Breast epithelium (tissue), 4 donors: ENCODE measurements around the gene GJA10. TPM values are rescaled to one million over a fixed set of nuclear protein-coding genes. Genes with fewer than 3 reads are reported as not detected.

Experiments used
- DNase-seq, 2 donors: peaks; one replicate each; pipeline ENCODE4 v3.0.0-alpha.2; 2019; ENCODE audit warnings: low spot score in 2 of 2
- H3K27ac ChIP-seq, 2 donors: fragments of 200-600 bp; sonication (generic) in 1 of 2; one replicate each; pipeline ENCODE4 v1.5.1; 2016 to 2019; ENCODE audit warnings: mild to moderate bottlenecking in 1 of 2
- H3K27me3 ChIP-seq, 2 donors: fragments of 200-600 bp; sonication (generic) in 1 of 2; one replicate each; pipeline versions ENCODE4 v1.5.1 to v1.6.0; 2017 to 2019; ENCODE audit warnings: control low read depth in 1 of 2, mild to moderate bottlenecking in 1 of 2
- H3K36me3 ChIP-seq: fragments of 200-600 bp; one replicate; pipeline ENCODE4 v1.5.1; 2019
- H3K4me1 ChIP-seq, 2 donors: fragments of 200-600 bp; sonication (generic); one replicate each; pipeline ENCODE4 v1.5.1; 2016 to 2019; ENCODE audit warnings: control low read depth in 1 of 2
- H3K4me3 ChIP-seq, 3 donors: fragments of 200-600 bp; sonication (generic); 1 replicate in 2 of 3; 2 replicates in 1 of 3; pipeline ENCODE4 v1.5.1; 2016 to 2019; ENCODE audit warnings: mild to moderate bottlenecking in 3 of 3, moderate library complexity in 2 of 3
- H3K9me3 ChIP-seq, 2 donors: fragments of 200-600 bp; sonication (generic) in 1 of 2; one replicate each; pipeline ENCODE4 v1.5.1; 2016 to 2019; ENCODE audit warnings: control low read depth in 1 of 2
- POLR2A ChIP-seq: fragments of 450-650 bp; IDR thresholded peaks from one replicate; pipeline ENCODE4 v1.6.1; 2016; ENCODE audit warnings: antibody characterized with exemption, mild to moderate bottlenecking, moderate library complexity
- POLR2AphosphoS5 ChIP-seq, 3 donors: sonication (generic); formaldehyde crosslinking; IDR thresholded peaks; one replicate each; pipeline ENCODE4 v1.6.1; 2017; ENCODE audit warnings: antibody characterized with exemption in 3 of 3
- intact Hi-C: fragments of 100-400 bp; cut with DNase I; formaldehyde crosslinking; loops from one replicate; pipeline ENCODE4 v1.15.1; 2023; ENCODE audit warnings: low total_unique reads
- total RNA-seq, 3 donors: library from RNA; depleted of rRNA; stranded (reverse); fragments of >200 nt; gene quantifications; one replicate each; pipeline ENCODE4 v1.1.0, GENCODE V29; 2016
- TF ChIP-seq, protein P1 (sequence below), 3 donors: fragments of 450-650 bp; IDR thresholded peaks; one replicate each; pipeline ENCODE4 v1.5.1; 2016 to 2017; ENCODE audit warnings: antibody characterized with exemption in 3 of 3, mild to moderate bottlenecking in 3 of 3, moderate library complexity in 3 of 3

GJA10 gene
- total RNA-seq, 3 donors from 2014 or later: not detected

DNA sequence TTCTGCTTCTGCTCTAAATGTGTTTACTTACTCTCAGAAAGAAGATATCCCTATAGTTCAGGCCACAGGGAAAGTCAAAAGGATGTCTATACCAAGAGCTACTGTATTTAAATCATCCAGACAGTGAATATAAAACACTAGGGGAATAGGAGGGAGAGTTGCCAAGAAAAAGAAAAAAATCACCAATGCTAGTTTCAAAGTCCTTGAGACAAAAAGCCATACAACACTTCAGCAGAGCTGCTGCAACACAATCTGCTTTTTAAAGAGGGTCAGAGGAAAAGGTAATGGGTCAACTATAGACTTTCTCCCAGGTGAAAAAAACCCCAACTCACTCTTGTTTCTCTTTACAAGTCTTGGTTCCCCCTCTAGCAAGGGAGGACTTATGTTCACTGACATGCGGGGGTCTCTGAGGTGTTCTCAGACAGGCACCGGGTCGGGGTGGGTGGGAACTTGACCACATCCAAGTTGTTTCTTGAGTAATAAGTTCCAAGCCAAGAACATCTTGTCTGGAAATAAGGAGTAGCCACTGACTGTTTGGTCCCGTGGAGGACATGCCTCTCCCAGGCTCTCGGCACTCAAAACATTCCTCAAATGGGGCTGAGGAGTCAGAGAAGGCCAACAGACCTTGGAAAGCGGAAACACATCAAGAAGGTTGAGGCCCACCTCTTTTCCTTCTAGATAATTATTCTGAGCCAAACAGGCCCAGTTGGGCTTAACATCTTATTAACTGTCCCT, 47.7 kb downstream of the GJA10 start:
- Histone ChIP-seq H3K27ac (peak overlapping the region; percentile 3 to 37), H3K4me1 (no peaks in the 10 kb centered on the region), H3K27me3 (no peaks in the 10 kb centered on the region), H3K36me3 (no peaks in the 10 kb centered on the region), H3K4me3 (no peak overlapping the region), H3K9me3 (no peaks in the 10 kb centered on the region)
- DNase-seq: no peak
- intact Hi-C loops: no loop called here
- TF ChIP-seq POLR2AphosphoS5 (IDR thresholded peaks at IDR 0.05) (no peak), POLR2A (no peak)
- TF ChIP-seq, protein P1, sequence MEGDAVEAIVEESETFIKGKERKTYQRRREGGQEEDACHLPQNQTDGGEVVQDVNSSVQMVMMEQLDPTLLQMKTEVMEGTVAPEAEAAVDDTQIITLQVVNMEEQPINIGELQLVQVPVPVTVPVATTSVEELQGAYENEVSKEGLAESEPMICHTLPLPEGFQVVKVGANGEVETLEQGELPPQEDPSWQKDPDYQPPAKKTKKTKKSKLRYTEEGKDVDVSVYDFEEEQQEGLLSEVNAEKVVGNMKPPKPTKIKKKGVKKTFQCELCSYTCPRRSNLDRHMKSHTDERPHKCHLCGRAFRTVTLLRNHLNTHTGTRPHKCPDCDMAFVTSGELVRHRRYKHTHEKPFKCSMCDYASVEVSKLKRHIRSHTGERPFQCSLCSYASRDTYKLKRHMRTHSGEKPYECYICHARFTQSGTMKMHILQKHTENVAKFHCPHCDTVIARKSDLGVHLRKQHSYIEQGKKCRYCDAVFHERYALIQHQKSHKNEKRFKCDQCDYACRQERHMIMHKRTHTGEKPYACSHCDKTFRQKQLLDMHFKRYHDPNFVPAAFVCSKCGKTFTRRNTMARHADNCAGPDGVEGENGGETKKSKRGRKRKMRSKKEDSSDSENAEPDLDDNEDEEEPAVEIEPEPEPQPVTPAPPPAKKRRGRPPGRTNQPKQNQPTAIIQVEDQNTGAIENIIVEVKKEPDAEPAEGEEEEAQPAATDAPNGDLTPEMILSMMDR (IDR thresholded peaks at IDR 0.05): no peak

DNA sequence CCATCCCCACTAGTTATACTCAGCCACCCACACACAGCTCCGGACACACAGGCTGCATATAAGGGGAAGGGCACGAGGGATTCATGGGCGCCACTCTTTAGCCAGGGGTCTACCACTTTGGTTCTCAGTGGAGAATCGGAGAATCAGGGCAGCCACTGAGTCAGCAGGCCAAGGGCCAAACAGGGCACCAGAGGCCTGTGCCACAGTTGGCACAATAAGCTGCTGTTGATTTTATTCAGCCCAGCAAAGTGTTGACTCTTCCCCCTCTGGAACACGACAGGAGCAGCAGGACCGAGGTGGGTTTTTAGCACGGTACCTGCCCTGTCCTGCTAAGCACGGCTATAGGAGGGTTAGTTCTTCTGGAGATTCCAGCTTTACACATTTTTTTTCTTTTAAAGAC, 48.3 kb downstream of the GJA10 start:
- H3K27me3 ChIP-seq: no peaks in the 10 kb centered on the region
- no peaks in the 10 kb centered on the region for H3K36me3 ChIP-seq
- no peak overlapping the region for H3K27ac ChIP-seq
- no peaks in the 10 kb centered on the region for H3K9me3 ChIP-seq
- TF ChIP-seq, protein P1 (IDR thresholded peaks at IDR 0.05): no peak
- TF ChIP-seq POLR2AphosphoS5 (IDR thresholded peaks at IDR 0.05) (no peak), POLR2A (no peak)
- no peak for DNase-seq
- intact Hi-C loops: no loop called here
- H3K4me3 ChIP-seq: no peak overlapping the region
- H3K4me1 ChIP-seq: no peaks in the 10 kb centered on the region

DNA sequence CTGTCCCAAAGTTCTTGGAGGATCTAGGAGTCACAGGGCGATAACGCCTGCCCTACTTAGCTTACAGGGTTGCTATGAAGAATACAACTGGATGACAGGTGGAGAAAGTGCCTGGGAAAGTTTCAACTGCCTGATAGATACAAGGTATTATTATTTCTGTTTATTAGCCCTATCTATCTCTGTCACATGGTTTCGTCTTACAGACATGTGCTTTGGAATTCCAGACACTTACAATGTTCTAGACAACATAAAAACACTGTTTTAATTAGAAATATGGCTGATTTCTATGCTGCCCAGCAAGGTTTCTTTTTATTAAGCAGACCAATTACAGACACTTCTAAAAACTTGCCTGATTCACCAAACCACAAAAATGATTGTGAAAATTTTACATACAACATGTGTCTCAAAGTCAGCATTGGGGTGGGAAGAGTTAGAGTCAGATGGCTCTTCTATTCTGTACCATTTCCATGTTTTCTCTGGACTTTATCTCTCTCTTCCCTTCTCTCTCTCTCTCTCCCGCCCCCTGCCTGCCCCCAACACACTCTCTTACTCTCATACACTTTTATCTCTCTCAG, 50.0 kb downstream of the GJA10 start:
- H3K36me3 ChIP-seq: no peaks in the 10 kb centered on the region
- intact Hi-C loops: no loop called here
- H3K4me1 ChIP-seq: no peaks in the 10 kb centered on the region
- no peak for DNase-seq
- TF ChIP-seq, protein P1 (IDR thresholded peaks at IDR 0.05): no peak
- TF ChIP-seq POLR2AphosphoS5 (IDR thresholded peaks at IDR 0.05): no peak
- TF ChIP-seq POLR2A: no peak
- H3K4me3 ChIP-seq: no peak overlapping the region
- H3K27ac ChIP-seq: no peak overlapping the region
- no peaks in the 10 kb centered on the region for H3K27me3 ChIP-seq
- H3K9me3 ChIP-seq: no peaks in the 10 kb centered on the region

GRCh38 chr6:89944826-89945407, 50.6 kb downstream of the GJA10 start:
- intact Hi-C loops: loop anchor here (1.0 kb wide), 1 partner anchor 29 kb away; no protein-coding TSS in a partner anchor
- no peak for DNase-seq
- H3K27me3 ChIP-seq: no peaks in the 10 kb centered on the region

More at GRCh38 chr6:89944826-89945407, 50.6 kb downstream of the GJA10 start:
- Histone ChIP-seq H3K36me3 (no peaks in the 10 kb centered on the region), H3K27ac (no peak overlapping the region), H3K4me3 (no peak overlapping the region), H3K4me1 (no peaks in the 10 kb centered on the region), H3K9me3 (no peaks in the 10 kb centered on the region)
- TF ChIP-seq POLR2A (no peak), POLR2AphosphoS5 (IDR thresholded peaks at IDR 0.05) (no peak)
- TF ChIP-seq, protein P1 (IDR thresholded peaks at IDR 0.05): no peak

Other genes with a start within 250 kb of the GJA10 start
- gene MDN1, start 74.7 kb upstream of the GJA10 start, total RNA-seq: 10 to 100 TPM; 24.6 to 38.8 (median 38.0) TPM
- gene CASP8AP2, start 64.6 kb upstream of the GJA10 start, total RNA-seq: 10 to 100 TPM; 16.0 to 24.9 (median 17.7) TPM